Rectal smooth muscle tissue (tissue), 1 donor: ENCODE measurements around the gene SLC12A7.

Experiments used
- H3K27ac ChIP-seq: one replicate; pipeline ENCODE4 v1.7.0; 2013; ENCODE audit warnings: low read depth, low read length, inconsistent platforms
- H3K27me3 ChIP-seq: one replicate; pipeline ENCODE4 v1.7.0; 2013; ENCODE audit warnings: low read length; ENCODE audit not compliant: control insufficient read depth, insufficient read depth
- H3K36me3 ChIP-seq: one replicate; pipeline ENCODE4 v1.7.0; 2013; ENCODE audit warnings: low read length; ENCODE audit not compliant: control insufficient read depth, insufficient read depth
- H3K4me1 ChIP-seq: one replicate; pipeline ENCODE4 v1.7.0; 2013; ENCODE audit warnings: low read length; ENCODE audit not compliant: control insufficient read depth, insufficient read depth
- H3K4me3 ChIP-seq: one replicate; pipeline ENCODE4 v1.7.0; 2013; ENCODE audit warnings: low read length
- H3K9ac ChIP-seq: one replicate; pipeline ENCODE4 v1.7.0; 2013; ENCODE audit warnings: low read length

The SLC12A7 gene

DNA sequence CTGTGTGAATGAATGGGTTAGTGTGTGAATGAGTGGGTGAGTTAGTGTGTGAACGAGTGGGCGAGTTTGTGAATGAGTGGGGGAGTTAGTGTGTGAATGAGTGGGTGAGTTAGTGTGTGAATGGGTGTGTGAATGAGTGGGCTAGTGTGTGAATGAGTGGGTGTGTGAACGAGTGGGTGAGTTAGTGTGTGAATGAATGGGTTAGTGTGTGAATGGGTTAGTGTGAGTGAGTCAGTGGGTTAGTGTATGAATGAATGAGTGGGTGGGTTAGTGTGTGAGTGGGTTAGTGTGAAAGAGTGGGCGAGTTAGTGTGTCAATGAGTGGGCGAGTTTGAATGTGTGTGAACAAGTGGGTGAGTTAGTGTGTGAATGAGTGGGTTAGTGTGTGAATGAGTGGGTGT, 67.7 kb downstream of the SLC12A7 start:
- H3K4me1 ChIP-seq: no peaks in the 10 kb centered on the region
- H3K36me3 ChIP-seq: no peaks in the 10 kb centered on the region
- H3K27ac ChIP-seq: no peak overlapping the region
- H3K9ac ChIP-seq: no peak overlapping the region
- no peak overlapping the region for H3K4me3 ChIP-seq
- H3K27me3 ChIP-seq: no peaks in the 10 kb centered on the region

DNA sequence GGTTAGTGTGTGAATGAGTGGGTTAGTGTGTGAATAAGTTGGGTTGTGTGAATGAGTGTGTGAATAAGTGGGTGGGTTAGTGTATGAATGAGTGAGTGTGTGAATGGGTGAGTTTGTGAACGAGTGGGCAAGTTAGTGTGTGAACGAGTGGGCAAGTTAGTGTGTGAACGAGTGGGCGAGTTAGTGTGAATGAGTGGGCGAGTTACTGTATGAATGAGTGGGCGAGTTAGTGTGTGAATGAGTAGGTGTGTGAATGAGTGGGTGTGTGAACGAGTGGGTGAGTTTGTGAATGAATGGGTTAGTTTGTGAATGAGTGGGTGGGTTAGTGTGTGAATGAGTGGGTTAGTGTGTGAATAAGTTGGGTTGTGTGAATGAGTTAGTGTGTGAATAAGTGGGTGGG, 68.5 kb downstream of the SLC12A7 start:
- no peaks in the 10 kb centered on the region for H3K4me1 ChIP-seq
- H3K9ac ChIP-seq: no peak overlapping the region
- H3K36me3 ChIP-seq: no peaks in the 10 kb centered on the region
- no peak overlapping the region for H3K27ac ChIP-seq
- no peaks in the 10 kb centered on the region for H3K27me3 ChIP-seq
- no peak overlapping the region for H3K4me3 ChIP-seq

DNA sequence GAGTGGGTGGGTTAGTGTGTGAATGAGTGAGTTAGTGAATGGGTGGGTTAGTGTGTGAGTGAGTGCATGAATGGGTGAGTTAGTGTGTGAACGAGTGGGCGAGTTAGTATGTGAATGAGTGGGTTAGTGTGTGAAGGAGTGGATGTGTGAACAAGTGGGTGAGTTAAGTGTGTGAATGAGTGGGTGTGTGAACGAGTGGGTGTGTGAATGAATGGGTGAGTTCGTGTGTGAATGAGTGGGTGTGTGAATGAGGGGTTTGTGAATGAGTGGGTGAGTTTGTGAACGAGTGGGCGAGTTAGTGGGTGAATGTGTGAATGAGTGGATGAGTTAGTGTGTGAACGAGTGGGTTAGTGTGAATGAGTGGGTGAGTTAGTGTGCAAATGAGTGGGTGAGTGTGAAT, 69.2 kb downstream of the SLC12A7 start:
- Histone ChIP-seq H3K4me1 (no peaks in the 10 kb centered on the region), H3K27me3 (no peaks in the 10 kb centered on the region), H3K27ac (no peak overlapping the region), H3K4me3 (no peak overlapping the region), H3K9ac (no peak overlapping the region), H3K36me3 (no peaks in the 10 kb centered on the region)

DNA sequence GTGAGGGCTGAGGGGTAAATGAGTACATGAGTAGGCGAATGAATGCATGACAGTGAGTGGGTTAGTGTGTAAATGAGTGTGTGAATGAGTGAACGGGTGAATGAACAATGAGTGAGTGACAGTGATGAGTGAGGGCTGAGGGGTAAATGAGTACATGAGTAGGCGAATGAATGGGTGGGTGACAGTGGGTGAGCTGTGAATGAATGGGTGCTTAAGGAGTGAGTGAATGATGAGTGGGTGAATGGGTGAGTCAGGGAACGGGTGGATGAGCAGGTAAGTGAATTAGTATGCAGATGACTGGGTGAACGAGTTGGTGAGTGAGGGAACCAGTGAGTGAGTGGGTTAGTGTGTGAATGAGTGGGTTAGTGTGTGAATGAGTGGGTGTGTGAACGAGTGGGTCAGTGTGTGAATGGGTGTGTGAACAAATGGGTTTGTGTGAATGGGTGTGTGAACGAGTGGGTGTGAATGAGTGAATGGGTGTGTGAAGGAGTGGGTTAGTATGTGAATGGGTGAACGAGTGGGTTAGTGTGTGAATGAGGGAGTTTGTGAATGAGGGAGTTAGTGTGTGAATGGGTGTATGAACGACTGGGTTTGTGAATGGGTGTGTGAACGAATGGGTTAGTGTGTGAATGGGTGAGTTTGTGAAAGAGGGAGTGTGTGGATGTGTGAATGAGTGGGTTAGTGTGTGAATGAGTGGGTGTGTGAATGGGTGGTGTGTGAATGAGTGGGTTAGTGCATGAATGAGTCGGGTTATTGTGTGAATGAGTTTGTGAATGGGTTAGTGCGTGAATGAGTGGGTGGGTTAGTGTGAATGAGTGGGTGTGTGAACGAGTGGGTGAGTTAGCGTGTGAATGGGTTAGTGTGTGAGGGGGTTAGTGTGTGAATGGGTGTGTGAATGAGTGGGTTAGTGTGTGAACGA, 70.4 kb downstream of the SLC12A7 start:
- H3K9ac ChIP-seq: no peak overlapping the region

DNA sequence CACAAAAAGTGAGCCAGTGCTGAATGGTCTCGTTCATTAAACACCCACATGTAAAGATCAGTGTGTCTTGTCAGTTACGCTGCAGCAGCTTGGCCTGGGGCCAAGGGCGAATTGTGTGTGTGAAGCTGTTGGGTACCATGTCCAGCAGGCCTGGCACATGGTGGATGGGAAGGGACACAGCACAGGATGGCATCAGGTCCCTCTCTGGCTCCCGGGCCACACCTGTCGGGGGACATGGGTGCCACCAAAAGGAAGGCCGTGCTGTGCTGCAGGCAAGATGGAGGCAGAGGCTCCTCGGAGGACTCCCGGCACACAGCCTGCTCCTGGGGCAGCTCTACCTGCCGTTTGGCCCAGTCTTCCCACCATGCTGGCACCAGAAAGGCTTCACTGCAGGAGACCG, 71.3 kb downstream of the SLC12A7 start:
- Histone ChIP-seq H3K36me3 (no peaks in the 10 kb centered on the region), H3K4me3 (no peak overlapping the region), H3K27ac (no peak overlapping the region), H3K4me1 (no peaks in the 10 kb centered on the region), H3K9ac (no peak overlapping the region), H3K27me3 (no peaks in the 10 kb centered on the region)

More for the DNA sequence above, 70.4 kb downstream of the SLC12A7 start:
- no peak overlapping the region for H3K27ac ChIP-seq
- H3K4me3 ChIP-seq: no peak overlapping the region
- no peaks in the 10 kb centered on the region for H3K27me3 ChIP-seq
- no peaks in the 10 kb centered on the region for H3K36me3 ChIP-seq
- no peaks in the 10 kb centered on the region for H3K4me1 ChIP-seq

DNA sequence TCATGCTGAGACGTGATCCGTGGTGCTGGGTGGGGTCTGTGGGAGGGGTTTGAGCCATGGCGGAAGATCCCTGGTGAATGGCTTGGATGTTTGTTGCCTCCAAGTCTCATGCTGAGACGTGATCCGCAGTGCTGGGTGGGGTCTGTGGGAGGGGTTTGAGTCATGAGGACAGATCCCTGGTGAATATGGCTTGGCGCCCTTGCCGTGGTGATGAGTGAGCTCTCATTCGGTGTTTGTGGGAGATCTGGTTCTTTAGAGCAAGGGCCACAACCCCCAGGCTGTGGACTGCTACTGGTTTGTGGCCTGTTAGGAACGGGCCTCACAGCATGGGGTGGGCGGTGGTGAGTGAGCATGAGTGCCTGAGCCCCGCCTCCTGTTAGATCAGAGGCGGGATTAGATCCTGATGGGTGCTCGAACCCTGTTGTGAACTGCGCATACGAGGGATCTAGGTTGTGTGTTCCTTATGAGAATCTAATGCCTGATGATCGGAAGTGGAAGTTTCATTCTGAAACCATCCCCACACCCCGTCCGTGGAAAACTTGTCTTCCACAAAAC, 72.1 kb downstream of the SLC12A7 start:
- no peaks in the 10 kb centered on the region for H3K36me3 ChIP-seq
- H3K4me1 ChIP-seq: no peaks in the 10 kb centered on the region
- no peaks in the 10 kb centered on the region for H3K27me3 ChIP-seq
- H3K4me3 ChIP-seq: no peak overlapping the region
- no peak overlapping the region for H3K9ac ChIP-seq
- no peak overlapping the region for H3K27ac ChIP-seq

DNA sequence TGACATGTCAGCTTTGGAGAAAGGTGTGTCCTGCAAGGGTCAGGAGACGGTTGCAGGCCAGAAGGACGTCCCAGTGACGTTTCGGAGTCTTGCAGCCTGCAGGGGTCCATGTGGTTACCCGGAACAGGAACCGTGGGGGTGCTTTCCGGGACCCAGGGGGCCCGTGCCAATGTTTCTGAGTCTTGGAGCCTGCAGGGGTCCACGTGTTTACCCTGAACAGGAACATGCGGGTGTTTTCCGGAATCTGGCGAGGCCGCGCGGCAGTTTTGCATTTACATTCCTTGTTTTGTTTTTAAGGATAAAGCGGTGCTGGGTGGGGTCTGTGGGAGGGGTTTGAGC, 72.7 kb downstream of the SLC12A7 start:
- Histone ChIP-seq H3K27ac (no peak overlapping the region), H3K9ac (no peak overlapping the region)

DNA sequence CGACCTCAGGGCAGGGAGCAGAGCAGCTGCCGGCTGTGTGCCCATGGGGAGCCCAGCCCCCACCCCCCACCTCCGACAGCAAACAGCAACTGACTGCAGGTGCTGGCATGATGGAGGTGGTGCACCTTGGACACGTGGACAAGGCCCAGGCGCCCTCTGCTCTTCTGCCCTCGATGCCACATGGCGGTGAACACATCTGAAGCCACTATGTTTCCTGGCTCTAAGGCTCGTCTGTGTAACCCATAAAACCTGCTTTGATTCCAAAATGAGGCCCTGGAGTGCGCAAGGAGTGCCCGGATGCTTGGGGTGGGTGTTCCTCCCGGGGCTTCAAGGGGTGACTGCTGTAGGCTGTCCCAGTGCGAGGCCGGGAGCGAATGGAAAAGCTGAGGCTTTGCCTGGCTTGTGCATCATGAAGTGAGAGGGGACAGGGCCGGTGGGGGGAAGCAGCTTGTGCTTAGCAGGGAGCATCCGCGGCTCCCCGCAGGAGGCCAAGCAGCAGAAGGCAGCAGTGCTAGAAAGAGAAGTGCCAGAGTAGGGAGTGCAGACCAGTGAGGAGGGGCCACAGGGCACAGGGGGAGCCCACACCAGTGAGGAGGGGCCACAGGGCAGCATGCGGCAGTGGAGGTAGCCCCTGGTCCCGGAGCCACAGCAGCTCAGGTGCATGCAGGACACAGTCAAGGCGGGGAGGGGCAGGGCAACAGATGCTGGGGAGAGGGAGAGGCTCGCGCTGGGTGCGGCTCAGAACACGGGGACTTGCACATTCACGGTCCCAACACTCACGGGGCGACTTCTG, 73.2 kb downstream of the SLC12A7 start:
- Histone ChIP-seq H3K27me3 (no peaks in the 10 kb centered on the region), H3K4me1 (no peaks in the 10 kb centered on the region), H3K27ac (no peak overlapping the region), H3K4me3 (no peak overlapping the region), H3K36me3 (no peaks in the 10 kb centered on the region), H3K9ac (no peak overlapping the region)

More for the DNA sequence above, 72.7 kb downstream of the SLC12A7 start:
- H3K4me1 ChIP-seq: no peaks in the 10 kb centered on the region
- H3K27me3 ChIP-seq: no peaks in the 10 kb centered on the region
- no peak overlapping the region for H3K4me3 ChIP-seq
- no peaks in the 10 kb centered on the region for H3K36me3 ChIP-seq

DNA sequence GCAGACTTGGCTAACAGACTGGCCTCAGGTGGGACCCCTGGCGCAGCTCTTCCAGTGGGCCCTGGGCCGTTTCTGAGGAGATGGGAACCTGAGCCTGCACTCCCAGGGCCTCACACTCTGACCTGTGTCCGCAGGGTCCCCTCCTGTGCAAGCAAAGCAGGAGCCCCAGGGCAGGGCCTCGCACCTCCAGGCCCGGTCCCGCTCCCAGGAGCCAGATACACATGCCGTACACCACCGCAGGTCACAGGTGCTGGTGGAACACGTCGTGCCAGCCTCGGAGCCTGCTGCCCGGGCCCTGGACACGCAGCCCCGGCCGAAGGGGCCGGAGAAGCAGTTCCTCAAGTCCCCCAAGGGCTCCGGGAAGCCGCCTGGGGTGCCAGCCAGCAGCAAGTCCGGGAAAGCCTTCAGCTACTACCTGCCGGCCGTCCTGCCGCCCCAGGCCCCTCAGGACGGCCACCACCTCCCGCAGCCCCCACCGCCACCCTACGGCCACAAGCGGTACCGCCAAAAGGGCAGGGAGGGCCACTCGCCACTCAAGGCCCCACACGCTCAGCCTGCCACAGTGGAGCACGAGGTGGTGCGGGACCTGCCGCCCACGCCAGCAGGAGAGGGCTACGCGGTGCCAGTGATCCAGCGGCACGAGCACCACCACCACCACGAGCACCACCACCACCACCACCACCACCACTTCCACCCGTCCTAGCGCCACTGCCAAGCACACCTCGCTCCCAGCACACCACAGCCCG, 74.0 kb downstream of the SLC12A7 start:
- Histone ChIP-seq H3K4me3 (no peak overlapping the region), H3K4me1 (no peaks in the 10 kb centered on the region), H3K27me3 (no peaks in the 10 kb centered on the region), H3K9ac (no peak overlapping the region), H3K36me3 (no peaks in the 10 kb centered on the region), H3K27ac (no peak overlapping the region)

DNA sequence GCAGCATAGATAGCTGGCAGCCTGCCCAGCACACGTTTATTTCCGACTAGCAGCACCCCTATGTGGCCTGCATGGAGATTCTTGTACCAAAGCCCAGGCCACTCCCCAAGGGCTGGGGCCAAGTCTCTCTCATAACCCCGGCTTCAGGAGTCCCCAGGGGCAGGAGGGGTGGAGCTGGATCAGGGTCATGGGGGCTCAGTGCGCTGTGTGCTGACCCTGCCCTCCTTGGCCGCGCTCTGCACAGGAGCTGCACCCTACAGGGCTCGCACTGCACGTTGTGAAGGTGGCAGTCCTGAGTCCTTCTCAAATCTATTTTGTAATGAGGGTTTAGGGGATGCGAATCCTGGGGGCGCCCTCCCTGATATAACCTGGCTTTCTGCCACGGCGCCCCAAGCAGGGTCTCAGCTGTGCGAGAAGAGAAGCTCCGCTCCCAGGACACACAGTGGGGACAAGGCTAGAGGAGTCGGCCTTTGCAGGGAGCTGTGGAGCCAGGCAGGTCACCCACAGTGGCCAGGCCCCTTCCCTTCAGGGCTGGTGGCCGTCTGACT, 74.7 kb downstream of the SLC12A7 start:
- H3K27ac ChIP-seq: no peak overlapping the region
- no peaks in the 10 kb centered on the region for H3K4me1 ChIP-seq
- H3K27me3 ChIP-seq: no peaks in the 10 kb centered on the region
- H3K36me3 ChIP-seq: no peaks in the 10 kb centered on the region
- no peak overlapping the region for H3K9ac ChIP-seq
- H3K4me3 ChIP-seq: no peak overlapping the region

DNA sequence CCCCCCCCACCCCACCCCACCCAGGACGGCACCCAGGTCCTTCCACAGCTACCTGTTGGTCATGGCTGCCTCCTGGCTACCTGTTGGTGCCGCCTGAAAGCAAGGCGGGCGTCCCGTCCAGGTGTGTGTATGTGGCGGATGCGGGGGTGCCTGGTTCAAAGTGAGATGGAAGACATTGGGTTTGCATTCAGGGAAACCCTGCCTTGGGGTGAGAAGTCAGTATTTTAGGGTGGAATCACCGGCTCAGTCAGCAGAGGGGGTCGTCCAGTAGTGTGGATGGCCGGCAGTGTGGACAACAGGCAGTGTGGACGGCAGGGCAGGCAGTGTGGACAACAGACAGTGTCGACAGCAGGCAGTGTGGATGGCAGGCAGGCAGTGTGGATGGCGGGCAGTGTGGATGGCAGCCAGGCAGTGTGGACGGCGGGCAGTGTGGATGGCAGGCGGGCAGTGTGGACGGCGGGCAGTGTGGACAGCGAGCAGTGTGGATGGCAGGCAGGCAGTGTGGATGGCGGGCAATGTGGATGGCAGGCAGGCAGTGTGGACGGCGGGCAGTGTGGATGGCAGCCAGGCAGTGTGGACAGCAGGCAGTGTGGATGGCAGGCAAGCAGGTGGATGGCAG, 75.2 kb downstream of the SLC12A7 start:
- Histone ChIP-seq H3K4me3 (no peak overlapping the region), H3K9ac (no peak overlapping the region), H3K36me3 (no peaks in the 10 kb centered on the region), H3K27me3 (no peaks in the 10 kb centered on the region), H3K4me1 (no peaks in the 10 kb centered on the region), H3K27ac (no peak overlapping the region)
